IPS-20b (cell line): ENCODE results near the gene RHOG.

Source experiments
- H3K27ac ChIP-seq: one replicate; pipeline ENCODE4 v1.5.1; 2013; ENCODE audit warnings: low read length
- H3K27me3 ChIP-seq: 2 replicates; pipeline ENCODE4 v1.6.1; 2013; ENCODE audit warnings: mild to moderate bottlenecking, low read length, inconsistent platforms; ENCODE audit not compliant: insufficient read depth
- H3K36me3 ChIP-seq: 2 replicates; pipeline ENCODE4 v1.6.1; 2013; ENCODE audit warnings: low read depth, mild to moderate bottlenecking, inconsistent platforms, low read length, moderate library complexity; ENCODE audit not compliant: insufficient read depth
- H3K4me1 ChIP-seq: 2 replicates; pipeline ENCODE4 v1.6.1; 2013; ENCODE audit warnings: mild to moderate bottlenecking, control low read depth, inconsistent platforms, low read length, moderate library complexity; ENCODE audit not compliant: insufficient read depth
- H3K4me3 ChIP-seq: 2 replicates; pipeline ENCODE4 v1.5.1; 2013; ENCODE audit warnings: mild to moderate bottlenecking, low read length, inconsistent platforms
- H3K9ac ChIP-seq: 2 replicates; pipeline ENCODE4 v1.6.1; 2013; ENCODE audit warnings: low read depth, mild to moderate bottlenecking, inconsistent platforms, low read length, moderate library complexity
- H3K9me3 ChIP-seq: 2 replicates; pipeline ENCODE4 v1.6.1; 2013; ENCODE audit warnings: mild to moderate bottlenecking, low read depth, low read length, inconsistent platforms; ENCODE audit not compliant: insufficient read depth

The RHOG gene

DNA sequence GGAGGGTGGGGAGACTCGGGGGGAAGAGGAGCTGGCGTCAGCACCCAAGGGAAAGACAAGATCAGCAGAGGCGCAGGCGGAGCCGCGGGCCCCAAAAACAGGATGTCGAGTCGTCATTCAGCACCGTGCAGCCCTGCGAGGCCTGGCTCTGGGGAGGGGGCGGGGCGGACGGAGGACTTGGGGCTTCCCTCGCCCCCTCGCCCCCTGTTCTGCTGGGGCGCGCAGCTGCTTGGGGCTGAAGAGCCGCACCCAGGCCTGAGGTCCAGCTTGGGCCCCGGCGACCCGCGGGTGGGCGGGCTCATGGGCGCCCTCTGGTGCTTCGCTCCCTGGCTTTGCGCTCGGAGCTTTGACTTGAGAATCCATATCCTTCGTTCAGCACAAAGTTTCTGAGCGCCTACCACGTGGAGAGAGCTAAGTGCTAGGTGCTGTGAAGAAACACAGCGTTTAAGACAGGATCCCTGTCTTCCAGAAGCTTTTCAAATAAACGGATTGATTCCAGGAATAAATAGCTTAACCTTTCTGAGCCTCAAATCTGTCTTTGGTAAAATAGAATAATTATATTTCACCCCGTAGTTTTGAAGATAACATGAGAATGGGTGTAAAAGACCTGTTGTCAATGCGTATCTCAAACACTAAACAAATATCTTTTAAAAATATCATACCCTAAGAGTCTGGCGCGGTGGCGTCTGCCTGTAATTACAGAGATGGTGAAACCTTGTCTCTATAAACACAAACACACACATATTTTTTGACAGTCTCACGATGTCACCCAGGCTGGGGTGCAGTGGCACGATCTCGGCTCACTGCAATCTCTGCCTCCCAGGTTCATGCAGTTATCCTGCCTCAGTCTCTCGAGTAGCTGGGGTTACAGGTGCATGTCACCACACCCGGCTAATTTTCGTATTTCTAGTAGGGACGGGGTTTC is 929 bp upstream of the RHOG start:
- Histone ChIP-seq H3K27me3 (0 out of 2 replicates have a peak, but pooled peaks cover 3% of the 10 kb centered on the region), H3K36me3 (no peaks in the 10 kb centered on the region; the same call in none of the 2 replicates), H3K9ac (peak overlapping the region; percentile 77; the same call in 1 of the 2 replicates), H3K9me3 (no peaks in the 10 kb centered on the region), H3K4me3 (peak overlapping the region; percentile 79), H3K27ac (peak overlapping the region; percentile 49), H3K4me1 (no peaks in the 10 kb centered on the region; the same call in none of the 2 replicates)

DNA sequence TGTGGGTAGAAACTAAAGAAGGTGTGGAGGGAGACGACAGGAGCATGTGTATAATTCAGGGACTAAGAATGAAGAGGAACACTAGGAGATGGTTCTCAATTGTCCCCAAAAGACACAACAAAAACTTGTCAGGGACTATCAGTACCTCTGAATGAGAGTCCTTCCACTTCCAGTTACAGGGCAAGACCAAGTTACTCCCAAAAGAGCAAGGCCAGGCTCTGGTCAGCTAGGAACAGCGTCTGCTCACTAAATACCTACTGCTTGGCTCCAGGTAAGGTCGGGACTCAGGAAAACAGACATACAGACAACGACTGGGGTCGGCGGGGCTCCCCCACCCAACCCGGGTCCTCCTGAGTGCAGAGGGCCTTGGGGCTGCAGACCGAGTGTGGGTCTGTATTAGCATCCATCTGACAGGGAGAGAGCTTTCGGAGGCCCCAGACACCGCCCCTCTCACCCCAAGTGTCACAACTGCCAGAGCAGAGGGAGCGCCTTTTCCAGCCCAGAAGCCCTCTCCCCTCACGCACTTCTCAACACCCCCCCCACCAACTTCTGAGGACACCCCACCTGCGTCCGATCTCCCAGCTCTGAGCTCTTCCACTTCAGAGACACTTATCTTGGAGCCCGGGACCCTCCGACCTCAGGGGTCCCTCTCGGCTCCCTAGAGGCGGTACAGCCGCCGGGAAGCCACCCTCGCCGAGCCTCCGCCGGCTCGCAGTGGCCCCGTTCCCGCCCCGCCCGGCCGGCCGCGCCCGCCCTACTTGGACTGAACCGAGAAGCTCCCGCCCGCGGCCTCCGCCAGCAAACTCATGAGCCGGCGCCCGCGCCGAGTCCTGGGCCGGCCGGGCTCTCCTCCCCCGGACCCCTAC is 522 bp downstream of the RHOG start:
- H3K27ac ChIP-seq: no peak overlapping the region
- peaks cover 3% of the 10 kb centered on the region for H3K4me1 ChIP-seq
- H3K36me3 ChIP-seq: peaks cover 1% of the 10 kb centered on the region
- H3K4me3 ChIP-seq: peak overlapping the region; percentile 79
- no peaks in the 10 kb centered on the region for H3K9me3 ChIP-seq
- H3K27me3 ChIP-seq: 0 out of 2 replicates have a peak, but pooled peaks cover 3% of the 10 kb centered on the region
- peak overlapping the region; percentile 77; the same call in 1 of the 2 replicates for H3K9ac ChIP-seq

DNA sequence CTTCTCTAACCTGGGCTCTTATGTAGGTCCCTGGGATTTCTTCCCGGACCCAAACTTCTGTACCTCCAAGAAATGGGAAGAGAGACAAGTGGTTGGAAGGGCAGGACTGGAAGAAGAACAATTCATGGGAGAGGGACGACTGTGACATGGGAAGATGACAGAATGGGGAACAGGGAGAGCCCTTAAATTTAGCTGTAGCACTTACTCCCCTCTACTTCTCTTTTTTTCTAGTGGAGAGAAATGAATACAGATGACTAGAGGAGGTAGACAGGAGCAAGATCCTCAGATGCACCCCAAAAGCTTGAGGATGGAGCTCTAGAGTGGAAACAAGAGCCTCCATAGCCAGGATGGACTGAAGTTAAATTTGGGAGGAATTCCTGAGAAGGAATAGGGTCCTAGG is 2.3 kb downstream of the RHOG start:
- Histone ChIP-seq H3K9me3 (no peaks in the 10 kb centered on the region), H3K4me1 (peaks cover 13% of the 10 kb centered on the region), H3K27me3 (0 out of 2 replicates have a peak, but pooled peaks cover 3% of the 10 kb centered on the region), H3K27ac (no peak overlapping the region), H3K4me3 (no peak overlapping the region), H3K36me3 (peaks cover 6% of the 10 kb centered on the region), H3K9ac (no peak overlapping the region)

- peaks cover 13% of the 10 kb centered on the region for H3K4me1 ChIP-seq
- no peak overlapping the region for H3K9ac ChIP-seq
- no peaks in the 10 kb centered on the region for H3K9me3 ChIP-seq
- 0 out of 2 replicates have a peak, but pooled peaks cover 3% of the 10 kb centered on the region for H3K27me3 ChIP-seq
- no peak overlapping the region for H3K4me3 ChIP-seq
- H3K36me3 ChIP-seq: peaks cover 6% of the 10 kb centered on the region
- H3K27ac ChIP-seq: no peak overlapping the region
Measured at GRCh38 chr11:3837793-3838192, 3.0 kb downstream of the RHOG start.

DNA sequence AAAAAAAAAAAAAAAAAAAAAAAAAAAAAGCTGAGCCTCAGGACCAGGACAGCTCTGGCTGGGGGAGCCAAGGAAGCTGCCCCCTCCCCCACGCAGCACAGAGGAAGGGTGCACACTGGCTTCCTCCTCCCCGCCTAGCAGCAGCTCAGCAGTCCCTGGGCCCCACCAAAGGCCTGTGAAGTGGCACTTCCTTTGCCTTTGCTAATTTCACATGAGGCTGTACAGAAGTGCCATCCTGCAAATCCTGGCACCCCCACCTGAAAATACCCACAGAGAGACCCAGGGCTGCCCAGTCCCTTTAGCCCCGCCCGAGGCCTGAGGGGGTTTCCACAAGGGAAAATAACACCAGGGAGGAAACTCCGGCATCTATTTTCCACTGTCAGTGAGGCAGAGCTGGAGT is 3.9 kb downstream of the RHOG start:
- H3K4me3 ChIP-seq: no peak overlapping the region
- H3K27ac ChIP-seq: no peak overlapping the region
- H3K36me3 ChIP-seq: peaks cover 9% of the 10 kb centered on the region
- no peak overlapping the region for H3K9ac ChIP-seq
- H3K27me3 ChIP-seq: no peaks in the 10 kb centered on the region
- H3K4me1 ChIP-seq: peaks cover 13% of the 10 kb centered on the region
- no peaks in the 10 kb centered on the region for H3K9me3 ChIP-seq

- peaks cover 13% of the 10 kb centered on the region for H3K4me1 ChIP-seq
- no peak overlapping the region for H3K4me3 ChIP-seq
- no peak overlapping the region for H3K9ac ChIP-seq
- H3K36me3 ChIP-seq: peaks cover 12% of the 10 kb centered on the region
- no peaks in the 10 kb centered on the region for H3K27me3 ChIP-seq
- H3K9me3 ChIP-seq: no peaks in the 10 kb centered on the region
- no peak overlapping the region for H3K27ac ChIP-seq
Measured at GRCh38 chr11:3835751-3836150, 5.0 kb downstream of the RHOG start.

DNA sequence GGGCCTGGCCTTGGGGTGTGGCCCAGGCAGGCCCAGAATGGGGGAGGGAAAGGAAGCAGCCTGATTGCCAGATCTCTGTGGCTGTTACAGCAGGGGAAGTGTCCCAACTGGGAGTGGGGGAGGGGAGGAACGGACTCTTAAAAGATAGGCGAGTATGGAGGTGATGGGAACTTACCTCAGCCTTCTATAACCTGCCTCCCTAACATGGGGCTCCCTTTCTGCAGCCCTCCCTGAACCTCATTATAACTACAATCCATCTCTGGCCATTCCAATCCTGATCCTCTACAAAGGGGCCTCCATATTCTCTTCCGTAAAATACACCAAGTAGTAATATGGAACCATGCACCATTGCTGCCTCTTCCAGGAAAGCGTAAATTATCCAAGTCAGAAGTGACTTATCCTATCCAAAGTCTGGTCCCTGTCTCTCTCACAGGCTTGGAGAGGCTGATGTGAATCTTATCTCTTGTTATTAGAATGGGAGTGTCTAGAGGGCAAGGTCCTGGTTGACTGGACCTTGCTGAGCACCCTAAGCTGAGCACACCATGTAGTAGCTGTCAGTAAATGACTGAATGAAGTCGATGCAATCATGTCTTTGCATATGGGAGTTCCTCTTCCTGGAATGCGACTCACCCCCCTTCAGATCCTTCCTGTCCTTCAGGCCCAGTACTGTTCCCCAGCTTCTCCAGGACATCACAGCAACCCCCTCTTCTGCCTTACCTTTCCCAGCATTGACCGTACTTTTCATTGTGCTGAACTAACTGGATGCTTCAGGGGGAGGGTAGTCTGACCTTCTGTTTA is 5.9 kb downstream of the RHOG start:
- no peak overlapping the region for H3K4me3 ChIP-seq
- no peak overlapping the region for H3K9ac ChIP-seq
- no peaks in the 10 kb centered on the region for H3K9me3 ChIP-seq
- no peak overlapping the region for H3K27ac ChIP-seq
- no peaks in the 10 kb centered on the region for H3K27me3 ChIP-seq
- H3K4me1 ChIP-seq: peaks cover 13% of the 10 kb centered on the region
- H3K36me3 ChIP-seq: peaks cover 20% of the 10 kb centered on the region

- peaks cover 20% of the 10 kb centered on the region for H3K36me3 ChIP-seq
- H3K9ac ChIP-seq: no peak overlapping the region
- H3K9me3 ChIP-seq: no peaks in the 10 kb centered on the region
- H3K4me3 ChIP-seq: no peak overlapping the region
- H3K4me1 ChIP-seq: peaks cover 13% of the 10 kb centered on the region
- H3K27ac ChIP-seq: no peak overlapping the region
- H3K27me3 ChIP-seq: no peaks in the 10 kb centered on the region
Measured at GRCh38 chr11:3834349-3834663, 6.5 kb downstream of the RHOG start.

GRCh38 chr11:3833449-3833848 is 7.3 kb downstream of the RHOG start:
- Histone ChIP-seq H3K36me3 (peaks cover 20% of the 10 kb centered on the region; the same call in 1 of the 2 replicates), H3K9ac (no peak overlapping the region), H3K27me3 (no peaks in the 10 kb centered on the region), H3K27ac (no peak overlapping the region), H3K9me3 (no peaks in the 10 kb centered on the region), H3K4me3 (no peak overlapping the region), H3K4me1 (peaks cover 13% of the 10 kb centered on the region)

DNA sequence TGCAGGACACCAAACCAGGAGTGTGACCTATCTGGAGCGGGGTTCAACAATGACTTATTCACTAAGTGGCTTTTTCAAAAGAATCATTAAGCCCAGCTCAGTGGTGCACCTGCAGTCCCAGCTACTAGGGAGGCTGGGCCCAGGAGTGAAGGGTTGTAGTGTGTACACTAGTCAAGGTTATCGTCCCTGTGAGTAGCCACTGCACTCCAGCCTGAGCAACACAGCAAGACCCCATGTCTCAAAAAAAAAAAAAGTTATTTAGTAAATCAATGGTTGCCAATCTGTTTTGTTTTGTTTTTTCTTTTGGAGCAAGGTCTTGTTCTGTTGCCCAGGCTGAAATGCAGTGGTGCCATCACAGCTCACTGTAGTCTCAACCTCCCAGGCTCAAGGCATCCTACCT is 7.9 kb downstream of the RHOG start:
- H3K27ac ChIP-seq: no peak overlapping the region
- H3K4me1 ChIP-seq: peaks cover 13% of the 10 kb centered on the region
- H3K9ac ChIP-seq: no peak overlapping the region
- no peaks in the 10 kb centered on the region for H3K9me3 ChIP-seq
- H3K27me3 ChIP-seq: no peaks in the 10 kb centered on the region
- H3K4me3 ChIP-seq: no peak overlapping the region
- peaks cover 26% of the 10 kb centered on the region for H3K36me3 ChIP-seq
